C4-2B (cell line): ENCODE measurements around the gene IER5.
"Not testable (repeated sequence)": the region's sequence is repeated elsewhere in the genome, so short reads cannot be mapped to it uniquely, and the experiment has no call there.

ENCODE experiments used
- H3K27ac ChIP-seq: fragments of 450-650 bp; 2 replicates; pipeline ENCODE4 v1.5.1; 2017
- ZFX ChIP-seq: fragments of 450-650 bp; IDR thresholded peaks from 2 replicates; pipeline ENCODE4 v1.6.1; 2017
- TF ChIP-seq, protein P1 (sequence below): fragments of 450-650 bp; conservative IDR thresholded peaks from 2 replicates; pipeline ENCODE4 v1.5.1; 2017; ENCODE audit warnings: mild to moderate bottlenecking

The IER5 gene

DNA sequence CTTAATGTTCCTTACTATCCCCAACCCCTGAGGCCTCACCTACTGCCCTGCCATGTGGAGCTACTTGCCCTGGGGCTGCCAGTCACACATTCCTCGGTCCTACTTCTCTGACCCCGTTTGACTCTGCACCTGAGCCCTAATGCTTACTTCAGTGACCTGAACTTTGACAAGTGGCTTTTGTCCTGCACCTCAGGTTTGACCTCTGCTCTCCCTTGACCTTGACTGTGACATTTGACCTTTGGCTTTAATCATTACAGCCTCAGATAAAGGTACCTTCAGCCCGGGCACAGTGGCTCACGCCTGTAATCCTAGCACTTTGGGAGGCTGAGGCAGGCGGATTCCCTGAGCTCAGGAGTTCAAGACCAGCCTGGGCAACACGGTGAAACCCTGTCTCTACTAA lies 31.9 kb upstream of the IER5 start:
- TF ChIP-seq, protein P1, sequence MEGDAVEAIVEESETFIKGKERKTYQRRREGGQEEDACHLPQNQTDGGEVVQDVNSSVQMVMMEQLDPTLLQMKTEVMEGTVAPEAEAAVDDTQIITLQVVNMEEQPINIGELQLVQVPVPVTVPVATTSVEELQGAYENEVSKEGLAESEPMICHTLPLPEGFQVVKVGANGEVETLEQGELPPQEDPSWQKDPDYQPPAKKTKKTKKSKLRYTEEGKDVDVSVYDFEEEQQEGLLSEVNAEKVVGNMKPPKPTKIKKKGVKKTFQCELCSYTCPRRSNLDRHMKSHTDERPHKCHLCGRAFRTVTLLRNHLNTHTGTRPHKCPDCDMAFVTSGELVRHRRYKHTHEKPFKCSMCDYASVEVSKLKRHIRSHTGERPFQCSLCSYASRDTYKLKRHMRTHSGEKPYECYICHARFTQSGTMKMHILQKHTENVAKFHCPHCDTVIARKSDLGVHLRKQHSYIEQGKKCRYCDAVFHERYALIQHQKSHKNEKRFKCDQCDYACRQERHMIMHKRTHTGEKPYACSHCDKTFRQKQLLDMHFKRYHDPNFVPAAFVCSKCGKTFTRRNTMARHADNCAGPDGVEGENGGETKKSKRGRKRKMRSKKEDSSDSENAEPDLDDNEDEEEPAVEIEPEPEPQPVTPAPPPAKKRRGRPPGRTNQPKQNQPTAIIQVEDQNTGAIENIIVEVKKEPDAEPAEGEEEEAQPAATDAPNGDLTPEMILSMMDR, result no peak
- TF ChIP-seq ZFX, result no peak
- H3K27ac ChIP-seq, result no peak overlapping the region

DNA sequence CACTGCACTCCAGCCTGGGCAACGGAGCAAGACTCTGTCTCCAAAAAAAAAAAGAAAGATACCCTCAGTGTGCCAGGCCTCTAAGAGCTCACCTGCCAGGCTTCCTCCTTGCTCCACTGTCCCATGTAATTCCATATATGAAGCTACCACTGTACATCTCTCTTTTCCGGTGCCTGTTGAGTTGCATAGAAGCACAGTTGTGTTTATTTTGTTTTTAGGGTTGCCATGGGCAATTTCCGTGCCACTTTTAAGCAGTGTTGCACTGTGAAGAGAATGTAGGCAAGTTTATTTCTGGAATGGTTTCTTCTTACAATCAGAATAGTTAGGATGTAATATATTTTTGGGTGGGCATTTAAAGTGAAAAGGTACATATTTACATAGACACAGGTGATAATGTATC lies 31.4 kb upstream of the IER5 start:
- no peak for TF ChIP-seq ZFX
- TF ChIP-seq, protein P1, result no peak
- no peak overlapping the region for H3K27ac ChIP-seq

DNA sequence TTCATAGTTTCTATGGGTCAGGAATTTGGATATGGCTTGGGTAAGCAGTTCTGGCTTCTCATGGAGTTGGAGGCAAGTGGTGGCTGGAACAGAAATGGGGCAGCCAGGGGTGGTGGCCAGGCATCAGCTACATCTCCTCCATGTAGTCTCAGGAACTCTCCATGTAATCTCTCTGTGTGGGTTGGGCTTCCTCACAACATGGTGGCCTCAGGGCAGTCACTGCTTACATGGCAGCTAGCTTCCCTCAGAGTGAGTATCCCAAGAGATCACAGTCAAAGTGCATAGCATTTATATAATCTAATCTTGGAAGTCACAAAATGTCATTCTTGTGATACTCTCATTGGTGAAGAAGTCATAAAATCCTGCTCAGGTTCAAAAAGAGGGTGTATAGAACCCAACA lies 29.1 kb upstream of the IER5 start:
- H3K27ac ChIP-seq, result no peak overlapping the region
- TF ChIP-seq ZFX, result no peak
- TF ChIP-seq, protein P1, result no peak

DNA sequence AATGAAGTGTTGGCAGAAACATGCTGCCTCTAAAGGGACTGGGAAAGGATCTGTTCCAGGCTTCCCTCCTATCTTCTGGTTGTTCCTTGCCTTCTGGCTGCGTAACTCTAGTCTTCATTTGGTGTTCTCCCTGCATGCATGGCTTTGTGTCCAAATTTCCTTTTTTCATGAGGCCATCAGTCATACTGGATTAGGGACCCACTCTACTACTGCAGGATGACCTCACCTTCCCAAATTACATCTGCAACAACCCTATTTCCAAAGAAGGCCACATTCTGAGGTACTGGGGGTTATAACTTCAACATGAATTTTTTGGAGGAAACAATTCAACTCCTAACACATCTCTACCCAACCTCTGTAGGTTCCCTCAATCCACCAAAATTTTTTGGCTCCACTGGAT lies 28.4 kb upstream of the IER5 start:
- no peak overlapping the region for H3K27ac ChIP-seq
- TF ChIP-seq ZFX, result no peak
- TF ChIP-seq, protein P1, result no peak

DNA sequence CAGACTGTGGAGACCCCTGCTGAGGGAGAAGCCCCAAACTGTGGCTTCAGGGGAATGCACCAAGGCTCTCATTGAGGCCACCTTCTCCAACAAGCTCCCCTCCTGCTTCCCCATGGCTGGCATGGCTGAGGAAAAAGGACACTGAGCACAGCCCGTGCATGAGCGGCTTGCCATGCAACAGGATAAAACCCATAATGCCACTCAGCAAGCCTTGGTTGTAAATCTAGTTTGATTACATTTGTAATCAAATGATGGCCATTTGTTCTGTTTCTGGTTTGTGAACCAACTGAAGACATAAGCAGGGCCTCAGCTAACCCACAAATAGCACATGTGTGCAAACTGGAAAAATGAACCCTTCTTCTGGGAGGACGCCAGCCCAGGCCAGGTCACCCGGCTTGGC lies 27.6 kb upstream of the IER5 start:
- not testable (repeated sequence) for H3K27ac ChIP-seq

DNA sequence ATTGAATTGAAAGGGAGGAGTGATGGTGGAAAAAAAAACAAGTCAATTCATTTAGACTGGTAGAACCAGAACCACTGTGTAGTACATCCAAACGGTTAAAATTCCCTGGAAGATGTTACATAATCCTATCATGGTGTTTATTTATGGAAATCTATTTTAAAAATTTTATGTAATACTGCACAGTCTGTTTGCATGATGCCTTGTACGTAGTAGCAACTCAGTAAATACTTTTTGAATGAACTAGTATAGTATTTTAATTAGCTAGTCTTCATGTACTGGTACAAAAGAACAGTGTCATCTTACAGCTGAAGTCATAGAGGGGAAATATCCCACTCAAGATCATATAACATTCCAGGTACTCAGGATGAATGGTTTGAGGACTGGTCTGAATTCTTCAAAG lies 27.0 kb upstream of the IER5 start:
- H3K27ac ChIP-seq, result no peak overlapping the region
- TF ChIP-seq, protein P1, result no peak
- no peak for TF ChIP-seq ZFX

DNA sequence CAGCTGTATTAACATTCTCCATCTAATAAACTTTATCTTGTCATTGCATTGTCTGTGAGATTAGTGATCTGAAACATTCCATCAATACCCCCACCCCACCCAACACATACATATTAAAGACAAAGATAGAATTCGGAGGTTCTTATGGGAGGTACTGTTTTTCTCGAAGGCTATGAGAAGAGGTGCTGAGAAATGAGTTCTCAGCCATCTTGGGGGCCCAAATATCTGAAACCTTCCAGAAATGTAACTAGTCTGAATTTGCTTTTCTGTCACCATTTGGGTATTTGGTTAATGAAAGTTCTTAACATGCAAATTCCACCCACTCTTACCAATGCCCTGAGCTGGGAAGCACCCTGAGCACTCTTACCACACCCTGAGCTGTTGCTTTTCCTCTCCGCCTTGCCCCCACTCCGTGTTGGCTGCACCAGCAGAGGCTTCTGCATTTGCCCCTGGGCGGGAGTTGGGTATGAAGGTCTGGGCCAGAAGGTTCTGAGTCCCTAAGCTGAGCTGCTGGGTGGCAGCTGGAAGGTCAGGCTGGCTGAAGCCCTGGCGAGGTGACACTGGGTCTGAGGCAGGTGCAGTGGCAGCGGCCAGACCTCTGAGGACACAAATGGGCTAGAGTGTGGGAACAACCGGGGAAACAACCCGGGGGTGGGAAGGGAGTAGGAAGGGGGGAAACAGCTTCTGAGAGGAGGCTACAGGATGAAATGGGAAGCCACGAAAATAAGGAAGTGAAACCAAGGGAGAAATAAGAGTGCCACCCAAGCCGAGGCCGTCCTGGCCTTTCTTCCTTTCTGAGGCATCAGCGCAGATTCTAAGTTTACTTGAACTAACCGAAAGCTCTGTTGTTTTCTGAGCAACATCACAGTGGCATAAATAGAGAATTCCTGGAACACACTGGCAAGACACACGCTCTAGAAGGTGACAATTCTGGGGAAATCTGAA lies 26.3 kb upstream of the IER5 start:
- no peak overlapping the region for H3K27ac ChIP-seq
- TF ChIP-seq, protein P1, result no peak
- TF ChIP-seq ZFX, result no peak
